Activated naive CD8-positive, alpha-beta T cell treated with anti-CD3 and anti-CD28 coated beads, Interleukin-2, amount 10 ng/mL, durations not matched to agents 7 days and 5 days (primary cell): ENCODE measurements around the gene MYBBP1A. TPM values are rescaled to one million over a fixed set of nuclear protein-coding genes. Genes with fewer than 3 reads are reported as not detected.
A peak's percentile ranks its signal among the peaks of the same experiment; 100 is the strongest.
"Not testable (repeated sequence)": the region's sequence is repeated elsewhere in the genome, so short reads cannot be mapped to it uniquely, and the experiment has no call there.

Source experiments
- ATAC-seq: fragments of 150-1000 bp; cut with Tn5 transposase; one replicate; pipeline ENCODE4 v1.10.0; 2021; ENCODE audit warnings: low read depth, moderate library complexity
- POLR2A ChIA-PET: fragments of 350-600 bp; sonication (Branson Sonifier 250); formaldehyde crosslinking; loops from one replicate; lab custom pipeline; 2021; ENCODE audit warnings: antibody characterized with exemption; lab: Charles Lee
- DNase-seq: peaks from one replicate; pipeline ENCODE4 v3.0.0; 2021
- H3K27ac Mint-ChIP-seq: one replicate; pipeline ENCODE4 v1.8.0; 2022; ENCODE audit warnings: mild to moderate bottlenecking, mixed read lengths
- H3K27me3 Mint-ChIP-seq: one replicate; pipeline ENCODE4 v1.8.0; 2022; ENCODE audit warnings: mild to moderate bottlenecking, moderate library complexity, mixed read lengths
- H3K36me3 Mint-ChIP-seq: one replicate; pipeline ENCODE4 v1.8.0; 2021; ENCODE audit warnings: mild to moderate bottlenecking, mixed read lengths
- H3K4me1 Mint-ChIP-seq: one replicate; pipeline ENCODE4 v1.8.0; 2021; ENCODE audit warnings: mixed read lengths
- H3K4me3 Mint-ChIP-seq: one replicate; pipeline ENCODE4 v1.8.0; 2022; ENCODE audit warnings: mild to moderate bottlenecking, moderate library complexity, mixed read lengths
- H3K9me3 Mint-ChIP-seq: one replicate; pipeline ENCODE4 v1.8.0; 2021; ENCODE audit warnings: mixed read lengths
- total RNA-seq, 2 experiments: library from RNA; stranded (reverse); gene quantifications; one replicate each; pipeline ENCODE4 v1.2.3, GENCODE V29; 2021

MYBBP1A gene, protein sequence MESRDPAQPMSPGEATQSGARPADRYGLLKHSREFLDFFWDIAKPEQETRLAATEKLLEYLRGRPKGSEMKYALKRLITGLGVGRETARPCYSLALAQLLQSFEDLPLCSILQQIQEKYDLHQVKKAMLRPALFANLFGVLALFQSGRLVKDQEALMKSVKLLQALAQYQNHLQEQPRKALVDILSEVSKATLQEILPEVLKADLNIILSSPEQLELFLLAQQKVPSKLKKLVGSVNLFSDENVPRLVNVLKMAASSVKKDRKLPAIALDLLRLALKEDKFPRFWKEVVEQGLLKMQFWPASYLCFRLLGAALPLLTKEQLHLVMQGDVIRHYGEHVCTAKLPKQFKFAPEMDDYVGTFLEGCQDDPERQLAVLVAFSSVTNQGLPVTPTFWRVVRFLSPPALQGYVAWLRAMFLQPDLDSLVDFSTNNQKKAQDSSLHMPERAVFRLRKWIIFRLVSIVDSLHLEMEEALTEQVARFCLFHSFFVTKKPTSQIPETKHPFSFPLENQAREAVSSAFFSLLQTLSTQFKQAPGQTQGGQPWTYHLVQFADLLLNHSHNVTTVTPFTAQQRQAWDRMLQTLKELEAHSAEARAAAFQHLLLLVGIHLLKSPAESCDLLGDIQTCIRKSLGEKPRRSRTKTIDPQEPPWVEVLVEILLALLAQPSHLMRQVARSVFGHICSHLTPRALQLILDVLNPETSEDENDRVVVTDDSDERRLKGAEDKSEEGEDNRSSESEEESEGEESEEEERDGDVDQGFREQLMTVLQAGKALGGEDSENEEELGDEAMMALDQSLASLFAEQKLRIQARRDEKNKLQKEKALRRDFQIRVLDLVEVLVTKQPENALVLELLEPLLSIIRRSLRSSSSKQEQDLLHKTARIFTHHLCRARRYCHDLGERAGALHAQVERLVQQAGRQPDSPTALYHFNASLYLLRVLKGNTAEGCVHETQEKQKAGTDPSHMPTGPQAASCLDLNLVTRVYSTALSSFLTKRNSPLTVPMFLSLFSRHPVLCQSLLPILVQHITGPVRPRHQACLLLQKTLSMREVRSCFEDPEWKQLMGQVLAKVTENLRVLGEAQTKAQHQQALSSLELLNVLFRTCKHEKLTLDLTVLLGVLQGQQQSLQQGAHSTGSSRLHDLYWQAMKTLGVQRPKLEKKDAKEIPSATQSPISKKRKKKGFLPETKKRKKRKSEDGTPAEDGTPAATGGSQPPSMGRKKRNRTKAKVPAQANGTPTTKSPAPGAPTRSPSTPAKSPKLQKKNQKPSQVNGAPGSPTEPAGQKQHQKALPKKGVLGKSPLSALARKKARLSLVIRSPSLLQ (N-terminal part only)
- 10 to 100 TPM; 59.1 to 61.6 TPM for total RNA-seq

- peak within 1 kb of the TSS; percentile 95 for H3K27ac Mint-ChIP-seq
- H3K36me3 Mint-ChIP-seq: peaks cover 4% of the 10 kb centered on the region
- POLR2A ChIA-PET: interaction anchor here (1.0 to 1.7 kb wide), 10 partner anchors 11 to 412 kb away, joined by 3 to 7 read pairs (median 5); partner anchors contain the start of genes C17orf107, CYB5D2, SPNS2 and SPNS3
- peaks cover 22% of the 10 kb centered on the region for H3K4me1 Mint-ChIP-seq
- DNase-seq (peak; percentile 97), ATAC-seq (peak; percentile 95)
- peak within 1 kb of the TSS; percentile 91 for H3K4me3 Mint-ChIP-seq
- no peaks in the 10 kb centered on the region for H3K9me3 Mint-ChIP-seq
- H3K27me3 Mint-ChIP-seq: no peaks in the 10 kb centered on the region
Observed at GRCh38 chr17:4554997-4555799, at the start of gene MYBBP1A. TSS of gene MYBBP1A (minus strand) at chr17:4555384. CDS start at chr17:4555324, 60 bp downstream.

- H3K27ac Mint-ChIP-seq: not testable (repeated sequence)
Observed at GRCh38 chr17:4604736-4605135, 49.6 kb upstream of the MYBBP1A start.

DNA sequence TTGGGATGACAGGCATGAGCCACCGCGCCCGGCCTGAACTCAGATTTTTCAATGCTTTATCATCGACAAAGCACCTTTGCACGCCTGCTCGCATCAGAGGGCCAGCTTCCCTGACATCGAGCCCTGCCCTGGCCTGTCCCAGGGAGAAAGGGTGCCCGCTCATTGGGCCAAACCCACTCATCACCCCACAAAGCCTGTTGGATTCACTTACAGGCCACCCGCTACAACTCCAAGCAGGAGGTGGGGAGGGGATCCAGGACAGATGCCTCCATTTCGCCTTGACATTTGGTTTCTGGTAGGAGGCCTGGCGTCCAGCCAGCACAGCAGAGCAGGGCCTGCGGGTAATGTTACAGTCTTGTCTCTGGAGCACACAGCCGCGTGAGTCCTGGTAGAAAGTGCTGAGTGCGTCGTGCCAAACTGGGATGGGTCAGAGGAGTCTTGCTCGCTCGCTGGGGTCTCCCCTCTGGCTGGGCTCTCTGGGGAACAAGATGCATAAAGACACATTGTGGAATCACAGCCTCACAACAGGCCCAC lies 49.0 kb upstream of the MYBBP1A start:
- POLR2A ChIA-PET: no interaction called here
- H3K9me3 Mint-ChIP-seq: no peaks in the 10 kb centered on the region
- H3K4me1 Mint-ChIP-seq: no peaks in the 10 kb centered on the region
- ATAC-seq (no peak), DNase-seq (no peak)
- H3K27ac Mint-ChIP-seq: no peak overlapping the region
- peaks cover 18% of the 10 kb centered on the region for H3K27me3 Mint-ChIP-seq
- H3K4me3 Mint-ChIP-seq: no peak overlapping the region
- no peaks in the 10 kb centered on the region for H3K36me3 Mint-ChIP-seq

More at GRCh38 chr17:4604736-4605135, 49.6 kb upstream of the MYBBP1A start:
- DNase-seq, ATAC-seq, H3K36me3 Mint-ChIP-seq, H3K4me1 Mint-ChIP-seq, POLR2A ChIA-PET, H3K4me3 Mint-ChIP-seq, H3K9me3 Mint-ChIP-seq: not testable (repeated sequence)
- peaks cover 21% of the 10 kb centered on the region for H3K27me3 Mint-ChIP-seq

DNA sequence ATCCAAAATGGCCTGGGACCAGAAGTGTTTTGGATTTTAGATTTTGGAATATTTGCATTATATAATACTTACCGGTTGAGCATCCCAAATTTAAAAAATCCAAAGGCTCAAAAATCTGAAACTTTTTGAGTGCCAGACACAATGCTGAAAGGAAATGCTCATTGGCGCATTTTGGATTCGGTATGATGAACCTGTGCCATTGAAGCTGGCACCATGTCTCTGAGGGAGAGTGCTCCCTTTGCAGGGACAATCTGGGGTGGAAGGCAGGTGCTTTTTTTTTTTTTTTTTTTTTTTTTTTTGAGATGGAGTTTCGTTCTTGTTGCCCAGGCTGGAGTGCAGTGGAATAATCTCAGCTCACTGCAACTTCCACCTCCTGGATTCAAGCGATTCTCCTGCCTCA lies 46.9 kb upstream of the MYBBP1A start:
- peaks cover 2% of the 10 kb centered on the region for H3K27me3 Mint-ChIP-seq
- ATAC-seq: no peak
- H3K27ac Mint-ChIP-seq: no peak overlapping the region

GRCh38 chr17:4601326-4601725 lies 46.1 kb upstream of the MYBBP1A start:
- no peak for DNase-seq
- Mint-ChIP-seq H3K36me3 (no peaks in the 10 kb centered on the region), H3K4me3 (no peak overlapping the region), H3K27ac (no peak overlapping the region), H3K4me1 (no peaks in the 10 kb centered on the region), H3K27me3 (peaks cover 2% of the 10 kb centered on the region), H3K9me3 (no peaks in the 10 kb centered on the region)
- POLR2A ChIA-PET: interaction anchor here (0.7 kb wide), 1 partner anchor 649 kb away, joined by 3 read pairs; no protein-coding TSS in a partner anchor
- ATAC-seq: no peak

More for the DNA sequence above, 46.9 kb upstream of the MYBBP1A start:
- Mint-ChIP-seq H3K4me1 (no peaks in the 10 kb centered on the region), H3K4me3 (no peak overlapping the region), H3K36me3 (no peaks in the 10 kb centered on the region), H3K9me3 (no peaks in the 10 kb centered on the region)
- POLR2A ChIA-PET: no interaction called here
- DNase-seq: no peak

DNA sequence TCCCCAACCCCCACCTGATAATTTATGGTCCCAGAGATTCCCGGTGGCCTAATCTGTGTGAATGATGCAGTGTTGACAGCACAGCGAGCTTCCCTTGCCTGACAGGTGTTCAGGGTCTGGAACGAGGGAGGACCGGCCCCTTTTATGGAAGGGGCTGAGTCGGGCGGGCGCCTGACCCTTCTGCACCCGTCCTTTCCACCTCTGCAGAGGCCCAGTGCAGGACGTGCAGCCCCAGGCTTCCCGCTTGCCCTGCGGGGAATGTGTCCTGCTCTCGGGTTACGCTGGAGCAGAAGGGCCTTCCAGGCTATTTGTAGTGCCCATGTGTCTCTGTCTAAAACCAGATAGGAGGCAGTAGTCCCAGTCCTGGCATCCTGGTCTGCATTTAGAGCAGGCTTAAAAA lies 45.4 kb upstream of the MYBBP1A start:
- no peak overlapping the region for H3K4me3 Mint-ChIP-seq
- POLR2A ChIA-PET: no interaction called here
- DNase-seq (no peak), ATAC-seq (no peak)
- H3K36me3 Mint-ChIP-seq: no peaks in the 10 kb centered on the region
- no peaks in the 10 kb centered on the region for H3K4me1 Mint-ChIP-seq
- H3K9me3 Mint-ChIP-seq: no peaks in the 10 kb centered on the region
- no peak overlapping the region for H3K27ac Mint-ChIP-seq
- peaks cover 2% of the 10 kb centered on the region for H3K27me3 Mint-ChIP-seq

DNA sequence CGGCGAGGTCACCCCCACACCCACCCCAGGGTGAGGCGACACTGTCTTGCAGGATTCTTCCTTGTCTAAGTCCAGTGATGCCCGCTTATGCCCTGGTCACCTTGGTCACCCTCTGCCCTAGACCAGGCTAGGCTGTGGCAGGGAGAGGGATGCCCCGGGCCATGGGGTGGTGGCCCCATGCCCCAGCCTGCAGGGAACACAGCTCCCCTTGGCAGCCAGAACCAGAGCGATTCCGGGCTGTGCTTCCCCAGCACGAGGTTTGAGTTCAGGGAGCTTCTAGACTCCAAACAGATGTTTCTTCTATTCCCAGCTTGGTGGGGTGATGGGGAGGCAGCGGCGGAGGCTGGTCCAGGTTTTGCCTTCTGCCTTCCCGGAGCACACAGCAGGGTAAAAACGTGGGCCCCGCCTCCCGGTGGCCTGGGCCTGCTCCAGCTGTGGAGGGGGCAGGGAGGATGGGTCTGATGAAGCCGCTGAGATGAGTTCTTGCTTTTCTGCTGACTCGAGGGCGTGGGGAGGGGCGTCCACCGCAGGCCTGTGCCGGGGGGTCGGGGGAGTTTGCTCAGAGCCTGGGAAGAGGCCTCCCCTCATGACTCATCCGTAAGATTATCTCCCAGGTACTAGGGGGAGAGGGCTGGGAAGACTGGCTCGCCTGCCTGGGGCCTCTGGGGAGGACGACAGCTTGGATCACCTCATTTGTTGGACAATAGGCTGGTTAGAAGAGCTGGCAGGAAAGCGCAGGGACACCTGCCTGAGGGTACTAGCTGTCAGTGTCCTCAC lies 44.5 kb upstream of the MYBBP1A start:
- no peak for DNase-seq
- ATAC-seq: no peak
- peaks cover 2% of the 10 kb centered on the region for H3K27me3 Mint-ChIP-seq
- H3K4me3 Mint-ChIP-seq: no peak overlapping the region
- peaks cover 3% of the 10 kb centered on the region for H3K4me1 Mint-ChIP-seq
- H3K36me3 Mint-ChIP-seq: no peaks in the 10 kb centered on the region
- POLR2A ChIA-PET: no interaction called here
- no peak overlapping the region for H3K27ac Mint-ChIP-seq
- no peaks in the 10 kb centered on the region for H3K9me3 Mint-ChIP-seq

DNA sequence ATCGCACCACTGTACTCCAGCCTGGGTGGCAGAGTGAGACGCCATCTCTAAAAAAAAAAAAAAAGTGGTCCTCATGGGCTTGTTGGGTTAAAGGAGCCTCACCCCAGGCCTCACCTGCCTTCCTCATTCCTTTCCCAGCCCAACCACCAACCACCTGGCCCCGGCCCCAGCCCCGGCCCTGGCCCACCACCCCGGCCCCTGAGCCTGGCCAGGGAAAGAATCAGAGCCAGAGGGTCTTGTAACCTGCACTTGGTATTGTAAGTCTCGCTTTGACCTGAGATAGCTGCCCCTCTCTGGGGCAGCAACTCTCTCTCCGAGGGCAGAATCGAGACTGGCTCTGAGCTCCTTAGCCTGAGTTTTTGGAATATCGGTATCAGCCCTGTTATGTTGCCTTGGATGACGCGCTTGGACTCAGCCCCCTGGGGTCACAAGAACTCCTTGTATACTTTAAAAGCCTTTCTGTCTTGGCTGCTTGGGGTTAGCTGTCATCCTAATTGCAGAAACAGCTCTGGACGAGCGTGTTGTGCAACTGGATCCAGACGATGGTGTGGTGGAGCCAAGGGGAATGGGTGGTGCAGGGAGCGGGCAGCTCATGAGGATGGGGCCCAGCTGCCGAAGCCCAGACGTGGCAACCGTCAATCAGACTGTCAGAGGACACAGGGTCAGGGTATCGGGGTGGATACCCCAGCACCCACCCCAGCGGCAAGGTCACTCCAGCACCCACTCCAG lies 43.8 kb upstream of the MYBBP1A start:
- ATAC-seq (no peak), DNase-seq (no peak)
- Mint-ChIP-seq H3K27ac (no peak overlapping the region), H3K27me3 (peaks cover 2% of the 10 kb centered on the region), H3K36me3 (no peaks in the 10 kb centered on the region), H3K4me3 (no peak overlapping the region), H3K4me1 (peaks cover 3% of the 10 kb centered on the region), H3K9me3 (no peaks in the 10 kb centered on the region)
- POLR2A ChIA-PET: no interaction called here

- Mint-ChIP-seq H3K27ac (no peak overlapping the region), H3K9me3 (no peaks in the 10 kb centered on the region), H3K36me3 (no peaks in the 10 kb centered on the region), H3K4me3 (no peak overlapping the region), H3K27me3 (peaks cover 2% of the 10 kb centered on the region), H3K4me1 (peaks cover 3% of the 10 kb centered on the region)
- no peak for DNase-seq
- POLR2A ChIA-PET: interaction anchor here (0.9 kb wide), 1 partner anchor 8 kb away, joined by 3 read pairs; no protein-coding TSS in a partner anchor
- ATAC-seq: no peak
Observed at GRCh38 chr17:4597975-4598374, 42.8 kb upstream of the MYBBP1A start.

GRCh38 chr17:4596636-4597380 lies 41.6 kb upstream of the MYBBP1A start:
- H3K27me3 Mint-ChIP-seq: peaks cover 2% of the 10 kb centered on the region
- no peaks in the 10 kb centered on the region for H3K9me3 Mint-ChIP-seq
- no peak overlapping the region for H3K4me3 Mint-ChIP-seq
- H3K36me3 Mint-ChIP-seq: no peaks in the 10 kb centered on the region
- POLR2A ChIA-PET: interaction anchor here (0.9 kb wide), 1 partner anchor 10 kb away, joined by 3 read pairs; no protein-coding TSS in a partner anchor
- H3K4me1 Mint-ChIP-seq: peaks cover 3% of the 10 kb centered on the region
- DNase-seq (no peak), ATAC-seq (no peak)
- no peak overlapping the region for H3K27ac Mint-ChIP-seq
